Measurements from ENCODE around the gene RNF133.

The RNF133 gene

DNA sequence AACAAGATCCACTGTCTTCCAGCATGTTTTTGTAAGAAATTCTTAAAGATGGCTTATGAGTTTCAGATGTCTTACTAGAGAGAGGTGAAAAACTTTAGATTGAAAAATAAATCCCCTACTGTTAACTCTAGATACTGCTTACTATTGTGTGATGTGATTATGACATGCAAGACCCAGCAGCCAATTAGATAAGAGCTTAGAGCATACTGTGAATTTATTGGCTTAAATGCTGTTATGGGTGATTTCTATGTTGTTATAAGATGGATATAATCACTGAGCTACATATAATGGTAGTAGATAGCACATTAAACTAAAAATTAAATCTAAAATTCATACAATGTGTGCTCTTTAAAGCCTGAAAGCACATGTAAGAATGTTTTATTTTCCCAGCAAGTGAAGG, at the start of gene RNF133:
TSS of gene RNF133 (minus strand) at position 101 of the 400 bp plus-strand sequence. CDS start 199 bp downstream, outside the sequence.
- no peak for DNase-seq

DNA sequence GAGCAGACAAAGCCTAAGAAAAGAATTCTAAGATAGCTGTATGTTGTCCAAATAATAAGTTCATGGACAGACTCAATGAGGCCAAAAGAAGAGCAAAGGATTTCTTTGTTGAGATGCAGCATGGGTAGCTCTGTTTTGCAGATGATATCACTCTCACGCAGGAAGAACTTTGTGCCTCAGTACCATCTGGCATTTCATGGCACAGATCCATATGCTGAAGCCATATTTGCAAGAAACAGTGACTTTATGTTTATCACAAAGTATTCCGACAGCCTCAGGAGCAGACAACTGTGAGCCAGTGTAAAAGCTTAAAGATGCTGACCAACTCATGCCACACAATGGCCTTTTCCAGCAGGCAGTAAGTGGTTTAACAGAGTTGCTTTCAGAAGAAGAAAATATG, 49.3 kb upstream of the RNF133 start:
- no peak for DNase-seq

- no peak for DNase-seq
Measured at GRCh38 chr7:122746948-122747347, 48.0 kb upstream of the RNF133 start.

GRCh38 chr7:122743211-122743610, 44.3 kb upstream of the RNF133 start:
- DNase-seq, result no peak

- no peak for DNase-seq
Measured at GRCh38 chr7:122738947-122739346, 40.0 kb upstream of the RNF133 start.

DNA sequence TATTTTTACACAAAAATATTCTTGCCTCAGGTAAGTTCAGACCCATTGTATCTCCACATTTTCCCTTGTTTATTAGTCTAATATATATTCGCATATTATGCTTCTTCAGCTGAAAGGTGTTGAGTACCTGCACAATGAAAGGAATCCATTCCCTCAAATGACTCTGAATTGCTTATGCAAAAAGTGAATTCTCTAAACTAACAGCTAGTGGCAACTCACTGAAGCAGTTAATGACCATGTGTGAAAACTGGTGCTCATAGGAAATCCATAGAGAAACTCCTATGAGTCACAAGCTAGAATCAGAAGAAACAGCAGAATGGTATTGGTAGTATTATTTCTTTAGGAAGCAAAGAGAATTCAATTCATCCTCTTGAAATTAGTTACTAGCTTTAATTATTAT, 37.3 kb upstream of the RNF133 start:
- DNase-seq, result no peak

DNA sequence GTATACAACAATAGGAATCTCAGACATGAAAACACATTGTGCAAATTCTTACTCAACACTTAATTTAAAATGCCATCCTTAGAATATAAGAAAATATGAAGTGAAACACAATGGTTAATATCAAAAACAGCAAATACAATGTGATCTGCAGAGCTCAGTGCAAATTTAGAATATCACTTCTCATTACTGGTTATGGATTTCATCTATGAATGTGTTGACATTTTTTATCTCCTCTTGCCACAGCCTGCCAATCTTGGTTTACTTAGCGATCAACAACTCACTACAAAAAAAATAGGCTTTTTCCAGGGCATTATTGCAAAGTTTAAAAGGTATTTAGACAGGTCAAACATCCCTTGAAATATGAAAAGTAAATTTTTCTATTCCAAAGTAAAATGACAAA, 28.8 kb upstream of the RNF133 start:
- no peak for DNase-seq

DNA sequence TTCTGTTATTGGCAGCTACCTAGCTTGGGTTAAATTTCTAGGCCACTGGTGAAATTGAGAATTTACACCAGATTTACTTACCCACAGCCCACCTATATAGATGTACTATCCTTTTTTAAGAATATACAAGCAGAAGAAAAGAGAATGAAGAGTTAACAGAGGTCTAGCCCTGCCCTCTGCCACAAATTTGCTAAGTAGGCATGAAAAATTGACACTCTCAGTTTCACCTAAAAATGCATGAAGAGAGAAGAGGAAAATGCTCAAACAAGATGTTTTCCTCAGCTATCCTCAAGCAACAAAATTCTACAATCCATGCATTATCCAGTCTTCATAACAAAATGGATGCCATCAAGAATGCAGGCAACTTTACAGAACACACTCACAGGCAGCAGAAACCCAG, 28.4 kb upstream of the RNF133 start:
- DNase-seq, result no peak

DNA sequence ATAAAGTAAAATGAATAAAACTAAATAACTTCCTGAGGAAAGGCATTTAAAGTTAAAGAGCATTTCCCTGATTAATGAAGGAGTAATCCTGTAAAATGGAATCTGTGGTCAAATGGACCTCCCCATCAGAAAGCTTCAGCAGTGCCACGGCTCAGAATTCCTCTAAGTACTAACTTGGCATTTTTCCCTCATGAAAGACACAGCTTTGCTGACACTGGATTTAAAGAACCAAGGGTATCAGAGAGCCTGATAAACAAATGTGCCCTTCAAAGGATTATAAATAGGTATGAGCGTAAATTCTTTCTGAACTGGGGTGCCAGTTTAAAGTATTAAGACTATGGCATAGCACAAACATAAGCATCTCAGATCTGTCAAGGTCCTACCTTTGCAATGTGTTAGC, 28.0 kb upstream of the RNF133 start:
- DNase-seq, result no peak

- no peak for DNase-seq
Measured at GRCh38 chr7:122724366-122724765, 25.4 kb upstream of the RNF133 start.

- no peak for DNase-seq
Measured at GRCh38 chr7:122719010-122719578, 20.2 kb upstream of the RNF133 start.

DNA sequence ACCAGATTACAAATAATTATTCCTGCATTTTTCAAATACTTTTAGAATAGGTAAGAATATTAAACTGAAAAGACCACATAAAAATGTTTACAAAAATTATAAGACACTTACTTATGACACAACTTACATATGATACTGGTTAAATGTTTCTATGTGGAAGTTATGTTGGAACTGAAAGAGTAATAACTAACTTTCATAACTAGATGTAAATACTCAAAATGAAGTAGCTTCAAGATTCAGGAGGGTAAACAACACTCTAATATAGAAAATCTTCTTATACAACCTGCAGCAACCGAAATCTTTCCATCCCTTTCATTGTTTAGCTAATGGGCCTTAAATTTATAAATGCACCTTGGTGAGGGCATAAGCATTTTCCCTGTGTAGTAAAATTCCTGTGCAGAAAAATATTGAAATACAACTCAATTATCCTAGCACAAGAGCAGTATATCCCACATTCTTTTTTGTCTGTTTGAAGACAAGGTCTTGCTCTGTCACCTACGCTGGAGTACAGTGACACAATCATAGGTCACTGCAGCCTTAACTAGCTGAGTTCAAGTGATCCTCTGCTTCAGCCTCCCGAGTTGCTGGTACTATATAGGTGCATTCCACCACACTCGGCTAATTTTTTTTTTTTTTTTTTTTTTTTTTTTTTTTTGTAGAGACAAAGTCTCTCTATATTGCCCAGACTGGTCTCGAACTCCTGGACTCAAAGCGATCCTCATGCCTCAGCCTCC, 18.6 kb upstream of the RNF133 start:
- DNase-seq, result no peak

- DNase-seq, result no peak
Measured at GRCh38 chr7:122715183-122715582, 16.3 kb upstream of the RNF133 start.

GRCh38 chr7:122710916-122711315, 12.0 kb upstream of the RNF133 start:
- DNase-seq, result no peak

DNA sequence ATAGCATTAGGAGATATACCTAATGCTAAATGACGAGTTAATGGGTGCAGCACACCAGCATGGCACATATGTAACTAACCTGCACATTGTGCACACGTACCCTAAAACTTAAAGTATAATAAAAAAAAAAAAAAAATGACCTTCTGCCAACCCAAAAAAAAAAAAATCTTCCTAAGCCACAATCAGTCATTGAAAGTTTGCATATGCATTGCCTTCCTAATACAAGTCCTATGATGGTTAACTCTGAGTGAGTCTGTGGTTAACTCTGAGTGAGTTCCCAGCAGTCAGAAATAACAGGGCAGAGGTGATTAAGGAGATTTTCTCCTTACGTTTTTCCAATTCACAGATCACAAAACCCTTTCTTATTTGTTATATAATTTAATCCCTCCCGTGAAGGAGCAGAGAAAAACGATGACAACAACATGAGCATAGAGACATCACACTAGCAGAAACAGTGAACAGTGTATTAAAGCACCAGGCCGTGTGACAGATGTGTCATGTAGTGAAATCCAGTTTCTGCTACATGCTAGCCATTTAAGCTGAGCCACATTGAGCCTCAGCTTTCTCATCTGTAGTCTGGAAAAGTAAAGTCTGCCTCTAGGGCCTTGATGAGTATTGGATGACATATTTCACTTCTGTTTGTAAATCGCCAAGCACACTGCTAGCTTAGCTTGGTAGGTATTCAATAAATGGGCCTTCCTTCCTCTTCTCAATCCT, 11.2 kb upstream of the RNF133 start:
- DNase-seq, result no peak

GRCh38 chr7:122706836-122707235, 7.9 kb upstream of the RNF133 start:
- DNase-seq, result no peak

DNA sequence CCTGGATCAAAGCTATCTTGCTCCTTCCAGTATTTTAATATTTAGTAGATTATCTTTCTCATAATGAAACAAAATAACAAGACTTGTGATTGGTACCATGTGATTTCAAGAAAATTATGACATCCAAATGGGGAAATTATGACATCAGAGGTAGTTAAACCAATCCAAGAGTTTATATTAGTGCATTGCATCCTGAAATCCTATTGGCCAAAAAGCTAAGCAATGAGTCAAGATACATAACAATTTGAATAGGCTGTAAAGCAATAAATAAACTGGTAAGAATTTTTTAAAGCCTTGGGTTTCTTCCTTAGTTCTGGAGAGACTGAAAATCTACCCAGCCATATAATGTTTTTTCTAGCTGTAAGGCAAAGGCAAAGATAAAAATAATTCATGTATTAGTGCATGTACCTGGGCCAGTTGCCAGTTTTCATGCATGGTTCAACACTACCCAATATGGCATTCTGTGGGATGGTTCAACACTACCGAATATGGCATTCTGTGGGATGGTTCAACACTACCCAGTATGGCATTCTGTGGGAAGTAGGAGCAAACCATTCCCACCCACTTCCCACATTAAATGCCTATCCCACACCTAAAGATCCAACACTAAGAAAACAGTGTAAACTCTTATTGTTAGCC, 4.1 kb upstream of the RNF133 start, which contains the start of gene RNF148:
TSS of gene RNF148 (minus strand) at position 51 of the 639 bp plus-strand sequence. CDS start 172 bp downstream, outside the sequence.
- no peak for DNase-seq

- no peak for DNase-seq
Measured at GRCh38 chr7:122695816-122696215, 3.1 kb downstream of the RNF133 start.

GRCh38 chr7:122694697-122695096, 4.2 kb downstream of the RNF133 start:
- no peak for DNase-seq

GRCh38 chr7:122692769-122693309, 6.1 kb downstream of the RNF133 start:
- no peak for DNase-seq

- no peak for DNase-seq
Measured at GRCh38 chr7:122691569-122692235, 7.2 kb downstream of the RNF133 start.

DNA sequence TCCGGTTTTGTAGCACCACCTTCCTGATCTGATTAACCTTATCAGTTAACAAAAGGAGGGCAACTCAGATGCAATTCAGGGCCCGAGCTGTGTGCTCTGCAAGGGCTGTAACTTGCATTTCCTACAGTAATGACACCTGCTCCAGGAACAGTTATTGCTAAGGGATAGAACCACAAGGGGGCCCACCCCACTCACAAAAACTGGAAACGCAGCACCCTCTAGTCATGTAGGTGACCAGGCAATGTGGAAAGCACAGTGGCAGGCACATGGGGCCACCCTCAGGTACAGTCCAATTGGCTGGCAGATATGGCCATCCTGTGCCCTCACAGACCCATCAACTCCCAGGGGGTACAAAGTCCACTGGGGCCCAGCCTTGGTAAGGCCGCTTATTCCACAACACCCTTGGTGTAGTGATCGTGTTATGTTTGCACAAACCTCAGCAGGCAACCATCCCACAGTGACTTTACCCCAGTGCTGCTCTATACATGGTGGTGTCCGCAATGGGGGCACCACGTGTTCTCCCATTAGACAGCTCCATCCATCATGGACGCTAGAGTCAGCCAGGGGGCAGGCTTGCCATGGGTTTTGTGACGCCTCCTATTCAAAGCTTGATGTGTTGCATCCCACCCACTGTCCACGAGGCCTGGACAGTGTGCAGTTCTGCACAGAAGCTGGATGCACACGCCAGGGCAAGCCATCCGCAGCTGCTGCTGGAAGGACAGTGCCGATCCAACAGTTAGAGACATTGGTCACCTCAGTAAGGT, 9.4 kb downstream of the RNF133 start:
- DNase-seq, result no peak
